CD4-positive, alpha-beta T cell (primary cell): ENCODE results near the gene FASN. TPM values are rescaled to one million over a fixed set of nuclear protein-coding genes. Genes with fewer than 3 reads are reported as not detected.

Experiments
- ATAC-seq: fragments of 200-7000 bp; cut with Tn5 transposase; one replicate; pipeline ENCODE4 v1.10.0; 2022; ENCODE audit warnings: mild to moderate bottlenecking; ENCODE audit not compliant: poor library complexity
- CTCF ChIA-PET: fragments of 350-600 bp; sonication (Branson Sonifier 250); formaldehyde crosslinking; loops from one replicate; lab custom pipeline; 2021; ENCODE audit warnings: antibody characterized with exemption, inconsistent platforms; lab: Charles Lee
- POLR2A ChIA-PET: fragments of 350-600 bp; sonication (Branson Sonifier 250); formaldehyde crosslinking; loops from one replicate; lab custom pipeline; 2021; ENCODE audit warnings: antibody characterized with exemption, inconsistent platforms; lab: Charles Lee
- DNase-seq, 14 experiments: peaks; one replicate each; pipeline ENCODE4 v3.0.0-alpha.2; 2013 to 2020; ENCODE audit warnings: mixed read lengths in 2 of 14
- H3K27ac ChIP-seq, 2 donors: one replicate each; pipeline versions ENCODE4 v1.5.1 to v1.7.0; 2013; ENCODE audit warnings: low read length in 2 of 2, low read depth in 1 of 2, mild to moderate bottlenecking in 1 of 2
- H3K27me3 ChIP-seq, 2 experiments: 1 replicate in 1 of 2; 2 replicates in 1 of 2; pipeline versions ENCODE4 v1.6.1 to v1.7.0; 2013; ENCODE audit warnings: low read length in 2 of 2, control low read depth in 1 of 2, mild to moderate bottlenecking in 1 of 2, moderate library complexity in 1 of 2; ENCODE audit not compliant: insufficient read depth in 2 of 2, control insufficient read depth in 1 of 2
- H3K36me3 ChIP-seq: one replicate; pipeline ENCODE4 v1.6.1; 2013; ENCODE audit warnings: low read length, control low read depth; ENCODE audit not compliant: insufficient read depth
- H3K4me1 ChIP-seq: one replicate; pipeline ENCODE4 v1.6.1; 2013; ENCODE audit warnings: low read length, control low read depth; ENCODE audit not compliant: insufficient read depth
- H3K4me3 ChIP-seq: one replicate; pipeline ENCODE4 v1.5.1; 2013; ENCODE audit warnings: mild to moderate bottlenecking, low read length, moderate library complexity
- H3K9me3 ChIP-seq, 2 experiments: 1 replicate in 1 of 2; 2 replicates in 1 of 2; pipeline versions ENCODE4 v1.6.1 to v1.7.0; 2013; ENCODE audit warnings: low read length in 2 of 2, mild to moderate bottlenecking in 2 of 2, control low read depth in 1 of 2, moderate library complexity in 1 of 2; ENCODE audit not compliant: control insufficient read depth in 1 of 2, insufficient read depth in 1 of 2
- H3K27ac Mint-ChIP-seq: one replicate; pipeline ENCODE4 v1.8.0; 2020; ENCODE audit warnings: mixed read lengths
- H3K27me3 Mint-ChIP-seq: one replicate; pipeline ENCODE4 v1.8.0; 2021; ENCODE audit warnings: mixed read lengths
- H3K36me3 Mint-ChIP-seq: one replicate; pipeline ENCODE4 v1.8.0; 2021; ENCODE audit warnings: low read depth, mixed read lengths
- H3K4me1 Mint-ChIP-seq: one replicate; pipeline ENCODE4 v1.8.0; 2021; ENCODE audit warnings: low read depth, mixed read lengths
- H3K4me3 Mint-ChIP-seq: one replicate; pipeline ENCODE4 v1.8.0; 2020; ENCODE audit warnings: mild to moderate bottlenecking, mixed read lengths
- H3K9me3 Mint-ChIP-seq: one replicate; pipeline ENCODE4 v1.8.0; 2020; ENCODE audit warnings: mixed read lengths
- intact Hi-C, 2 experiments: fragments of 100-400 bp; cut with DNase I in 1 of 2; cut with micrococcal nuclease in 1 of 2; formaldehyde crosslinking; loops; one replicate each; pipeline versions ENCODE4 v1.15.1 to v1.9.0; 2023 to 2025; cut with DNase I, micrococcal nuclease
- total RNA-seq, 174 experiments: library from RNA in 2 of 174; stranded (reverse) in 2 of 174; gene quantifications; one replicate each; pipeline ENCODE4 v1.2.3 and lab custom pipeline; 2021 to 2026
- TF ChIP-seq, protein P1 (sequence below): fragments of 200-600 bp; IDR thresholded peaks from one replicate; pipeline ENCODE4 v1.8.0; 2022; ENCODE audit warnings: antibody characterized with exemption, mild to moderate bottlenecking

Gene FASN
- total RNA-seq, 2 experiments from 2014 or later = 168 to 174 TPM

DNA sequence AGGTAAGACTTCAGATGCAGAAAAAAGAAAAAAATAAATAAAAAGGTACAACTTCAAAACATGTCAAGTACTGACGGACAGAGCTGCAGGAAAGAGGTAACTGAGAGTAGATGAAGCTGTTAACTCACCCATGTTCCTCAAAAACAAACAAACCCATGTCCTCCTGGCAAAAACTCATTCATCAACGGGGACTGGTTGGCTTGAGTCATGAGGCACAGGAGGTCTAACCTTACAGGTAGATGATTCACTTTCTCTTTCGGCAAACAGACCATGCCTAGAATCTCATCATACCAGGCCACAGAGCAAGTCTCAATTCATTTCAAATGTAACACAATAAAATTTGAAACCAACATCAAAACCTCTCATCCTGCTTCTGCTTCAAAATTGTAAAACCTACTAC, 12.3 kb upstream of the FASN start:
- ATAC-seq (no peak), DNase-seq (peak in 1 of 14 experiments; percentile 30)
- Mint-ChIP-seq H3K4me3 (no peak overlapping the region), H3K27me3 (no peaks in the 10 kb centered on the region), H3K9me3 (no peaks in the 10 kb centered on the region), H3K27ac (peak overlapping the region; percentile 42), H3K36me3 (peaks cover 20% of the 10 kb centered on the region), H3K4me1 (peaks cover 19% of the 10 kb centered on the region)
- TF ChIP-seq, protein P1, sequence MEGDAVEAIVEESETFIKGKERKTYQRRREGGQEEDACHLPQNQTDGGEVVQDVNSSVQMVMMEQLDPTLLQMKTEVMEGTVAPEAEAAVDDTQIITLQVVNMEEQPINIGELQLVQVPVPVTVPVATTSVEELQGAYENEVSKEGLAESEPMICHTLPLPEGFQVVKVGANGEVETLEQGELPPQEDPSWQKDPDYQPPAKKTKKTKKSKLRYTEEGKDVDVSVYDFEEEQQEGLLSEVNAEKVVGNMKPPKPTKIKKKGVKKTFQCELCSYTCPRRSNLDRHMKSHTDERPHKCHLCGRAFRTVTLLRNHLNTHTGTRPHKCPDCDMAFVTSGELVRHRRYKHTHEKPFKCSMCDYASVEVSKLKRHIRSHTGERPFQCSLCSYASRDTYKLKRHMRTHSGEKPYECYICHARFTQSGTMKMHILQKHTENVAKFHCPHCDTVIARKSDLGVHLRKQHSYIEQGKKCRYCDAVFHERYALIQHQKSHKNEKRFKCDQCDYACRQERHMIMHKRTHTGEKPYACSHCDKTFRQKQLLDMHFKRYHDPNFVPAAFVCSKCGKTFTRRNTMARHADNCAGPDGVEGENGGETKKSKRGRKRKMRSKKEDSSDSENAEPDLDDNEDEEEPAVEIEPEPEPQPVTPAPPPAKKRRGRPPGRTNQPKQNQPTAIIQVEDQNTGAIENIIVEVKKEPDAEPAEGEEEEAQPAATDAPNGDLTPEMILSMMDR = no peak
- Histone ChIP-seq H3K9me3 (no peaks in the 10 kb centered on the region), H3K36me3 (peaks cover 4% of the 10 kb centered on the region), H3K27me3 (no peaks in the 10 kb centered on the region), H3K4me3 (no peak overlapping the region), H3K27ac (no peak overlapping the region), H3K4me1 (peaks cover 30% of the 10 kb centered on the region)
- ChIA-PET CTCF (interaction anchor here (1.5 kb wide), 1 partner anchor 80 kb away, joined by 3 read pairs; no protein-coding TSS in a partner anchor), POLR2A (no interaction called here)
- intact Hi-C loops = no loop called here

DNA sequence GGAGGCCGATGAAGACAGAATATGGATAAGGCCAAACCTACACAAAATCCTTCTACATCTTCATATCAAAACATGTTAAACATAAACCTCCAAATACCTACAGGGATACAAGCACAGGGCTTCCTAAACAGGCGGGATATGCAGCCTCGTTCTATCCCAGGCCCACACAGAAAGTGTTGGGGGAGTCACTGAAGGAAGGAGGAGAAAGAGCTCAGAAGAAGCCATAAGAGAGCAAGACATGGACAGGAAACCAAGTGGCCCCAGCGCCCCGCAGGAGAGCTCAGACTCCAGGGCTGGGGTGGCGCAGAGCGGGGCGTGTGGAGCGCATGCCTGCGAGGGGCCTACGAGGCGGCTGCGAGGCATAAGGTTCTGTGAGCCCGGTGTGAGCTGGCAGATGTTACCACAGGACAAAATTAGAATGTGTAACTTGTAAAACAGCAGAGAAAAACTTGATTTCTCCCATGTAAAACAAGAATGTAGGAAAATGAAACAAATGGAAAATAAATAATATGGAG, 11.0 kb upstream of the FASN start:
- DNase-seq (no peak), ATAC-seq (no peak)
- peaks cover 19% of the 10 kb centered on the region for H3K36me3 Mint-ChIP-seq
- H3K36me3 ChIP-seq = peaks cover 4% of the 10 kb centered on the region
- intact Hi-C loops = loop anchor here in 1 of 2 experiments (5.0 kb wide), 1 partner anchor 43 kb away; no protein-coding TSS in a partner anchor
- TF ChIP-seq, protein P1 = no peak
- peak overlapping the region; percentile 54 for H3K4me3 Mint-ChIP-seq
- H3K27me3 Mint-ChIP-seq = no peaks in the 10 kb centered on the region
- H3K4me3 ChIP-seq = no peak overlapping the region
- peak overlapping the region; percentile 77 for H3K27ac Mint-ChIP-seq
- peaks cover 22% of the 10 kb centered on the region for H3K4me1 Mint-ChIP-seq
- no peaks in the 10 kb centered on the region for H3K9me3 ChIP-seq
- ChIA-PET CTCF (interaction anchor here (1.5 kb wide), 1 partner anchor 78 kb away, joined by 3 read pairs; no protein-coding TSS in a partner anchor), POLR2A (interaction anchor here (1.0 to 1.6 kb wide), 2 partner anchors 11 to 18 kb away, joined by 3 to 7 read pairs; partner anchors contain the start of gene FASN)
- no peak overlapping the region for H3K27ac ChIP-seq
- H3K27me3 ChIP-seq = no peaks in the 10 kb centered on the region
- H3K4me1 ChIP-seq = peaks cover 42% of the 10 kb centered on the region
- no peaks in the 10 kb centered on the region for H3K9me3 Mint-ChIP-seq

GRCh38 chr17:82108496-82108945, 10.5 kb upstream of the FASN start:
- peaks cover 22% of the 10 kb centered on the region for H3K4me1 Mint-ChIP-seq
- peaks cover 4% of the 10 kb centered on the region for H3K36me3 ChIP-seq
- H3K27me3 ChIP-seq = no peaks in the 10 kb centered on the region
- no peaks in the 10 kb centered on the region for H3K27me3 Mint-ChIP-seq
- H3K27ac Mint-ChIP-seq = peak overlapping the region; percentile 77
- no peaks in the 10 kb centered on the region for H3K9me3 Mint-ChIP-seq
- no peak overlapping the region for H3K4me3 ChIP-seq
- ATAC-seq (no peak), DNase-seq (no peak)
- H3K4me1 ChIP-seq = peaks cover 43% of the 10 kb centered on the region
- CTCF ChIA-PET = interaction anchor here (1.2 to 3.5 kb wide), 2 partner anchors 18 to 78 kb away, joined by 3 to 12 read pairs; no protein-coding TSS in a partner anchor
- H3K27ac ChIP-seq = no peak overlapping the region
- peaks cover 14% of the 10 kb centered on the region for H3K36me3 Mint-ChIP-seq
- no peaks in the 10 kb centered on the region for H3K9me3 ChIP-seq
- intact Hi-C loops = loop anchor here in 1 of 2 experiments (5.0 kb wide), 1 partner anchor 44 kb away; no protein-coding TSS in a partner anchor
- TF ChIP-seq, protein P1 = no peak
- POLR2A ChIA-PET = interaction anchor here (0.8 to 1.6 kb wide), 3 partner anchors 10 to 71 kb away, joined by 3 to 7 read pairs (median 4); partner anchors contain the start of genes DCXR and FASN
- H3K4me3 Mint-ChIP-seq = peak overlapping the region; percentile 54
